ENCODE results near the gene ABTB1.

Gene ABTB1

GRCh38 chr3:127719369-127719768 is 46.6 kb downstream of the ABTB1 start:
- DNase-seq (ENCODE audit: low read depth, low spot score) = no peak

DNA sequence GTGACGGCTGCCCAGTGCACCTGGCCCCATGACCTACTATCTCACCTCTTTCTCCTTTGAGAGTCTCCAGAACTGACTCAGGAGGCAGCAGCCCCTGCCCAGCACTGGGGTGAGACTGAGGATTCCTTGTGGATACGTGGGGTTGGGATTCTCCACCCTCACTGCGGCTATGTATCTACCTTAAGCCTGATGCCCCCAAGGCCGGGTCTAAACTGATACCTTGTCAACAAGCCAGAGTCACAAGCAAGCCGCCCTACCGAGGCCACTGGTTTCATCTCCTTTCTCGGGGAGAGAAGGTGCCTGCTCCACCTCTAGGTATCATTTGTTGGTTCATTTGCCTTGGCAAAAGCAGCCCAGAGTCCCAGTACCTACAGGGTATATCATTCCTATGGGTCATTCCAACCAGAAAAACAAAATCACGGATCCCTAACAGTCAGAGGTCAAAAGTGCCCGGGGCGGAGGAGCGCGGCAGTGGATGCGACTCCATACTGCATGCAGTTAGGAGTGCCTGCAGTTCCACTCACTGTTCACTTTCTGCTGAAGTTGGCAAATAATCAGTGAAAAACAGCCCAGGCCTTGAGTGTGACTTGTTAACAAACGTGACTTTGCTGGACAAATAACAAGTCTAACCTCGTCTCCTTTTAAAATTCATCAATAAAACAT is 47.5 kb downstream of the ABTB1 start:
- no peak for DNase-seq (ENCODE audit: low read depth, low spot score)

- DNase-seq (ENCODE audit: low read depth, low spot score) = no peak
Observed at GRCh38 chr3:127720985-127721935, 48.5 kb downstream of the ABTB1 start.

- no peak for DNase-seq (ENCODE audit: low read depth, low spot score)
Observed at GRCh38 chr3:127722091-127722784, 49.5 kb downstream of the ABTB1 start.

DNA sequence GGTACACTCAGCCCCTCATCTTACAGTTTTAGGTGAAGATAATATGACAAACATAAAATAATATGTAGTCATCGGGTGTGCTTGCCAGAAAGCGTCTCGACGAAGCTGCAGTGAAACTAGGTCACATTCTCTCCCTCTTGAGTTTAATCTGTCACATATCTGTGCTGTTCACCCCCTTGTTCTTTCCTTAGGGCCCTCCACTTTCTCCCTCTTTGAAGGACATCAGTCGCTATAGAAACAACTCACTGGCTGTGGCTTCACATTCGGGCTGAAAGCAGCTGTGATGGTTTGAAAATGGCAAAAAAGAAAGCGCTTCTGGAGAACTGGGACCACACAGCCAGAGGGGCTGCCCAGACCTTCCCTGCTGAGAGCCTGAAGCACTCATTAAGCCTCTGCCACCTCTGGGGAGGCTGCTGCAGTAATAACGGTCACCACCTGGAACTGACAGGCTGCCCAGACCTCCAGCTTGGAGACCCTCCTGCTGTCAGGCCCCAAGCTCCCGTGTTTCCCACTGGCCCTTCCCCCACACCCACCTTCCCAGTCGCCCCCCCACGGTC is 50.3 kb downstream of the ABTB1 start:
- no peak for DNase-seq (ENCODE audit: low read depth, low spot score)

GRCh38 chr3:127726894-127727293 is 54.1 kb downstream of the ABTB1 start:
- no peak for DNase-seq (ENCODE audit: low read depth, low spot score)

DNA sequence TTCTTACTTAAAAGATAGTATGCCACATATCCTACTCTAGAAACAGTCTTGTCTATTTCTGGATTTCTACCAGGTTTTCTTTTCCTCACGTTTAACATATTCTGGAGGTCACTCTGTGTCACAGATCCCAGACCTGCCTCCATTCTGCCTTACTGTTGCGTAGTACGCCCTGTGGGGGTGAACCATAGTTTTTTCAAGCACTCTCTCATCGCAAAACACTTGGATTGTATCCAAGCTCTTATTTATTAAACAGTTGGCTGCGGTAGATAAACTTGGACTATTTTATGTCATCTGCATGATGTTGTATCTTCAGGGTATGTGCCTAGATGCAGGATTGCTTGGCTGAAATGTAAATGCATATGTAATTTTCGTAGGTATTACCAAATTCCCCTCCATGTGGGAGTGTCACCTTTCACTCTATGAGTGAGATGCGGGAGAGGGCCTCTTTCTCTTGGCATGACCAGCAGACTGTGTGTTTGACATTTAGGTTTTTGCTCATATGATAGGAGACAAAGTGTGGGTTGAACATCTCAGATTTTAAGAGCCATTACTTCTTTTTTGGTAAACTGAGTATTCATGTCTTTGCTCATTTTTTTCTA is 55.8 kb downstream of the ABTB1 start:
- no peak for DNase-seq (ENCODE audit: low read depth, low spot score)

GRCh38 chr3:127729556-127730056 is 56.9 kb downstream of the ABTB1 start:
- DNase-seq (ENCODE audit: low read depth, low spot score) = no peak

GRCh38 chr3:127730171-127730570 is 57.4 kb downstream of the ABTB1 start:
- no peak for DNase-seq (ENCODE audit: low read depth, low spot score)
